ENCODE data around the gene SPATA13. TPM values are rescaled to one million over a fixed set of nuclear protein-coding genes. Genes with fewer than 3 reads are reported as not detected.

SPATA13 gene
- total and polyA plus RNA-seq, 8 donors: 3.6 to 156 (median 48.6) TPM

DNA sequence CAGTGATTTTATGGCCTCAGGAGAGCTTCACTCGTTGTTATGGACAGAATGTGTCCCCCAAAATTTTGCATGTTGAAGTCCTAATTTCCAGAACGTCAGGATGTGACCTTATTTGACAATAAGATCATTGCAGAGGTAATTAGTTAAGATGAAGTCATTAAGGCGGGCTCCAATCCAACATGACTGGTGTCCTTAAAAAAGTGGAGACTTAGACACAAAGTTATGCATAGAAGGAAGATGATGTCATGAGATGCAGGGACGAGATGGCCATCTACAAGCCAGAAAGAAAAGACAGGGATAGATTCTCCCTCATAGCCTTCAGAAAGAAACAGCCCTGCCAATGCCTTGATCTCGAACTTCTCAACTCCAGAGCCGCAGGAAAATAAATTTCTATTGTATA is 25.8 kb upstream of the SPATA13 start:
- H3K27ac ChIP-seq: no peak overlapping the region
- H3K27me3 ChIP-seq: no peaks in the 10 kb centered on the region
- no peaks in the 10 kb centered on the region for H3K36me3 ChIP-seq
- intact Hi-C loops (cut with DNase I; ENCODE audit: low total_unique reads): no loop called here
- H3K4me1 ChIP-seq: peaks cover 4 to 7% (median 5%) of the 10 kb centered on the region in 4 donors
- 74 to 82% (median 79%) methylated on average over 6 of the region's 6 CpGs for WGBS, 5 donors
- H3K4me3 ChIP-seq: no peak overlapping the region
- no peak for TF ChIP-seq EP300 (IDR thresholded peaks at IDR 0.05)
- TF ChIP-seq POLR2A (IDR thresholded peaks at IDR 0.05): no peak
- TF ChIP-seq POLR2AphosphoS5 (IDR thresholded peaks at IDR 0.05): no peak
- TF ChIP-seq, protein P1, sequence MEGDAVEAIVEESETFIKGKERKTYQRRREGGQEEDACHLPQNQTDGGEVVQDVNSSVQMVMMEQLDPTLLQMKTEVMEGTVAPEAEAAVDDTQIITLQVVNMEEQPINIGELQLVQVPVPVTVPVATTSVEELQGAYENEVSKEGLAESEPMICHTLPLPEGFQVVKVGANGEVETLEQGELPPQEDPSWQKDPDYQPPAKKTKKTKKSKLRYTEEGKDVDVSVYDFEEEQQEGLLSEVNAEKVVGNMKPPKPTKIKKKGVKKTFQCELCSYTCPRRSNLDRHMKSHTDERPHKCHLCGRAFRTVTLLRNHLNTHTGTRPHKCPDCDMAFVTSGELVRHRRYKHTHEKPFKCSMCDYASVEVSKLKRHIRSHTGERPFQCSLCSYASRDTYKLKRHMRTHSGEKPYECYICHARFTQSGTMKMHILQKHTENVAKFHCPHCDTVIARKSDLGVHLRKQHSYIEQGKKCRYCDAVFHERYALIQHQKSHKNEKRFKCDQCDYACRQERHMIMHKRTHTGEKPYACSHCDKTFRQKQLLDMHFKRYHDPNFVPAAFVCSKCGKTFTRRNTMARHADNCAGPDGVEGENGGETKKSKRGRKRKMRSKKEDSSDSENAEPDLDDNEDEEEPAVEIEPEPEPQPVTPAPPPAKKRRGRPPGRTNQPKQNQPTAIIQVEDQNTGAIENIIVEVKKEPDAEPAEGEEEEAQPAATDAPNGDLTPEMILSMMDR (IDR thresholded peaks at IDR 0.05): no peak
- DNase-seq: no peak
- H3K9me3 ChIP-seq: peaks cover 0 to 12% (median 4%) of the 10 kb centered on the region in 4 donors

DNA sequence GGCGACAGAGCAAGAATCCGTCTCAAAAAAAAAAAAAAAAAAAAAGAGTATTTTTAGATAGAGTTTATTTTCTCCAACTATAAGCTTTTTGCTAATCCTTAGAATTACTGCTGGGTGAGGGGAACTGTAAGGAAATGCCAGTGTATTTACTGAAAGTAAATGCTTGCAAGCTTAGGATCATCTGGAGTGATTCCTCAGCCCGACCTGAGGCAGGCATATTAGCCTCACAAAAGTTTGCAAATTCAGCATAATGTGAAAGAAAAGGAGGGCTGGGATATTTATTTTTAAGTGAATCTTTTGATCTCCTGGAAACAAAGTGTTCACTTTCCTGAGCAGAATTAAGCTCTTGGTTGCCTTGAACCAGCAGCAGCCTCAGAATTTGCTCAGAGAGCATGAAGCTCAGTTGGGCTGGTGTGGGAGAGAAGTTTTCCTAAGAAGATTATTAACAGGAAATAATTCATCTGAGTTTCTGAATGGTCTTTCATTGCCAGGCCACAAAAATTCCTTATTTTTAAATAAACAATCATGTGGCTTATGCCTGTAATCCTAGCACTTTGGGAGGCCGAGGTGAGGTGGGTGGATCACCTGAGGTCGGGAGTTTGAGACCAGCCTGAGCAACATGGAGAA is 24.7 kb upstream of the SPATA13 start:
- 67 to 76% (median 72%) methylated on average over 3 to 5 of the region's 5 CpGs for WGBS, 5 donors

GRCh38 chr13:24138911-24139310 is 21.6 kb upstream of the SPATA13 start:
- Histone ChIP-seq H3K27me3 (no peaks in the 10 kb centered on the region), H3K36me3 (no peaks in the 10 kb centered on the region), H3K27ac (no peak overlapping the region), H3K4me1 (no peaks in the 10 kb centered on the region), H3K9me3 (no peaks in the 10 kb centered on the region), H3K4me3 (no peak overlapping the region)
- TF ChIP-seq POLR2AphosphoS5 (IDR thresholded peaks at IDR 0.05): no peak
- TF ChIP-seq EP300 (IDR thresholded peaks at IDR 0.05): no peak
- TF ChIP-seq, protein P1 (IDR thresholded peaks at IDR 0.05): no peak
- TF ChIP-seq POLR2A (IDR thresholded peaks at IDR 0.05): no peak
- 90 to 94% (median 92%) methylated on average over 5 of the region's 5 CpGs for WGBS, 5 donors
- DNase-seq: no peak
- intact Hi-C loops (cut with DNase I; ENCODE audit: low total_unique reads): no loop called here

More for the DNA sequence above, 24.7 kb upstream of the SPATA13 start:
- no peak for DNase-seq
- Histone ChIP-seq H3K9me3 (peaks cover 0 to 12% (median 4%) of the 10 kb centered on the region in 4 donors), H3K36me3 (no peaks in the 10 kb centered on the region), H3K27ac (no peak overlapping the region), H3K27me3 (no peaks in the 10 kb centered on the region), H3K4me1 (no peaks in the 10 kb centered on the region), H3K4me3 (no peak overlapping the region)
- TF ChIP-seq POLR2A (IDR thresholded peaks at IDR 0.05): no peak
- no peak for TF ChIP-seq POLR2AphosphoS5 (IDR thresholded peaks at IDR 0.05)
- TF ChIP-seq, protein P1 (IDR thresholded peaks at IDR 0.05): no peak
- TF ChIP-seq EP300 (IDR thresholded peaks at IDR 0.05): no peak
- intact Hi-C loops (cut with DNase I; ENCODE audit: low total_unique reads): no loop called here

DNA sequence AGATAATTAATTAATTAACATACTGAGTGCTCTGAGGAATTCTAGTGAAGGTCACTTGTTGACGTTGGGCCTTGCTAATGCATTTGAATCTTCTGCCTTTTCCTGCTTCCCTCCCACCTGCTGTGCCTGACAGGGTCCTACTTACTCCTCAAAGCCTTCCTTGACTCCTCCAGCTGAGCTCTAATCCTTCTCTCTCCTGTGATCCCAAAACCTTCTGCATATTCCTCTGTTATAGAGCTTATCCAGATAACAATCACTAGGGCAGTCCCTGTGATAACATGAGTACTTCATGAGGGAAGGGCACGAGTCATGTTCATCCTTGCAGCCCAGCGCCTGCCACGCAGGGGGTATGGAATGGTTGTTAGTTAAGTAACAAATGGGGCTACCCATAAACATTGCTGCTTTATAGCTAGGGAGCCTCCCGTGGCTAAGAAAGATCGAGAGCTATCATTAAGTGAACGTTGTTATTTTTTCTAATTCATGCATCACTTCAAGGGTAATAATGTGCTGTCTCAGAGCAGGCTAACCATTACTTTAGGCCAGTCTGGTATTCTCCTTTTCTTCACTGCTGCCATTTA is 19.1 kb upstream of the SPATA13 start:
- H3K9me3 ChIP-seq: no peaks in the 10 kb centered on the region
- H3K4me1 ChIP-seq: peaks cover 0 to 11% (median 5%) of the 10 kb centered on the region in 4 donors
- intact Hi-C loops (cut with DNase I; ENCODE audit: low total_unique reads): no loop called here
- TF ChIP-seq POLR2A (IDR thresholded peaks at IDR 0.05) (no peak), EP300 (IDR thresholded peaks at IDR 0.05) (no peak), POLR2AphosphoS5 (IDR thresholded peaks at IDR 0.05) (no peak)
- TF ChIP-seq, protein P1 (IDR thresholded peaks at IDR 0.05): no peak
- 86 to 93% (median 90%) methylated on average over 7 of the region's 7 CpGs for WGBS, 5 donors
- no peak overlapping the region for H3K4me3 ChIP-seq
- no peak overlapping the region for H3K27ac ChIP-seq
- H3K27me3 ChIP-seq: no peaks in the 10 kb centered on the region
- no peak for DNase-seq
- no peaks in the 10 kb centered on the region for H3K36me3 ChIP-seq

All from stomach (tissue), 9 donors.